AG04450 (cell line): ENCODE measurements around the gene TMEM141. TPM values are rescaled to one million over a fixed set of nuclear protein-coding genes. Genes with fewer than 3 reads are reported as not detected.
"Not testable (repeated sequence)": the region's sequence is repeated elsewhere in the genome, so short reads cannot be mapped to it uniquely, and the experiment has no call there.

Experiments used
- CTCF ChIA-PET: fragments of 300-600, 350-600 bp; formaldehyde crosslinking; extraction: SDS; loops from one replicate; lab custom pipeline; 2022; ENCODE audit warnings: antibody characterized with exemption, inconsistent platforms; lab: Charles Lee
- POLR2A ChIA-PET: fragments of 350-600 bp; formaldehyde crosslinking; extraction: SDS; loops from one replicate; lab custom pipeline; 2021; ENCODE audit warnings: antibody characterized with exemption, inconsistent platforms; lab: Yijun Ruan, JAX
- DNase-seq: peaks from one replicate; pipeline ENCODE4 v3.0.0-alpha.2; 2011; ENCODE audit warnings: low read depth, low spot score
- H3K27ac ChIP-seq: one replicate; pipeline ENCODE4 v1.5.1; 2012; ENCODE audit warnings: low read depth, low read length, control low read depth
- H3K27me3 ChIP-seq: one replicate; pipeline ENCODE4 v1.6.0; 2012; ENCODE audit warnings: low read length; ENCODE audit not compliant: control insufficient read depth, insufficient read depth
- H3K4me3 ChIP-seq: 2 replicates; pipeline ENCODE4 v1.5.1; 2011; ENCODE audit warnings: mild to moderate bottlenecking, low read depth, low read length, control low read depth
- H3K9me3 ChIP-seq: 2 replicates; pipeline ENCODE4 v1.5.1; 2012; ENCODE audit warnings: low read length; ENCODE audit not compliant: control insufficient read depth, insufficient read depth
- CTCF ChIP-seq: IDR thresholded peaks from 2 replicates; pipeline ENCODE4 v1.5.1; 2011; ENCODE audit warnings: low read depth, low read length, control low read depth, inconsistent platforms
- polyA plus RNA-seq: library from polyadenylated mRNA; depleted of rRNA; stranded (reverse); fragments of >200 nt; gene quantifications from 2 replicates; pipeline ENCODE4 v1.2.3, GENCODE V29; 2011

The TMEM141 gene
- polyA plus RNA-seq, 1 experiment = 34.9 TPM

DNA sequence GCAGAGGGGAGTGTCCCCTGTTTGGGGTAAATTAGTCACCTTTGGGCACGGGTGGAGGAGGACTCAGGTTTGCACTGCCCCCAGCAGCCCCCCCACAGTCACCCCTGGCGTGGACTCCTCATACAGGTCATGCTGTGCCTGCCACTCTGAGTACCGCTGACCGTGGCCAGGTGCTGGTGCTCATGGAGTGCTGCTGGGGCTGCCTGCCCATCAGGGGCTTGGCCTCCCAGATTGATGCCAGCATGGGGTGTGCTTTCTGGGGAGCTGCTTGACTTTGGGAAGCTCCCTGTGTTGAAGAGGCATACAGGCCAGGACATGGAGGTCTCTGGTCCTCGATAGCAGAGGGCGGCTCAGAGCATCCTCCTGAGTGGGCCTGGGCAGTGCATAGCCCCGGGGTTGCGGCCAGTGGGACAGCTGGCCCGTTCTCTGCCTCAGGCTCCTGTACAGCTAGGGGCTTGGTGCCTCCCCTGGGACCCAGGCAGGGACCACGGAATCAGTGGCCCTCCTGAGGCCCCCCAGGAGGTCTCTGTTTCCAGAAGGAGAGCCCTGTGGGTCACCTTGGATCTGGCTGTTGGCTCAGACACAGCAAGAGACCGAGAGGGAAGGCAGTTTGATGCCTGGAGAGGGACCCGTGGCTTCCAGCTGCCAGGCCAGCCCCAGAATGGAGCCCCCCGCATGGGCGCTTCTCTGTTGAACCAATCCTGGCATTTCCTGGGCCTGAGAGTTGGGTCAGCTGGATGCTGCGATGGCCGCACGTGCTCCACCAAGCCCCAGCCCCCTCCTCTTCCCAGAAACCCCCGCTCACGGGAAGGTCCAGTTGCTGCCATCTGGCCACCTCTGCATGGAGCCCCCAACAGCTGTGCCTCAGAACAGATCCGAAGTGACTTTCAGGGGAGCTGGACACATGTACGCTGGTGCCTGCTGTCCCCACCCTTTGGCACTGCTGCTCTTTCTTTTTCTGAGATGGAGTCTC is 45.1 kb downstream of the TMEM141 start:
- H3K9me3 ChIP-seq = no peaks in the 10 kb centered on the region
- no peak overlapping the region for H3K4me3 ChIP-seq
- ChIA-PET POLR2A (no interaction called here), CTCF (no interaction called here)
- H3K27me3 ChIP-seq = no peaks in the 10 kb centered on the region
- TF ChIP-seq CTCF = no peak
- no peak for DNase-seq
- no peak overlapping the region for H3K27ac ChIP-seq

GRCh38 chr9:136837146-136837855 is 46.2 kb downstream of the TMEM141 start:
- H3K27ac ChIP-seq = no peak overlapping the region
- no peak overlapping the region for H3K4me3 ChIP-seq
- ChIA-PET CTCF (no interaction called here), POLR2A (no interaction called here)
- H3K27me3 ChIP-seq = no peaks in the 10 kb centered on the region
- no peak for DNase-seq
- TF ChIP-seq CTCF = no peak
- H3K9me3 ChIP-seq = no peaks in the 10 kb centered on the region; the same call in 1 of the 2 replicates

- CTCF ChIA-PET, H3K4me3 ChIP-seq, H3K27ac ChIP-seq, DNase-seq, POLR2A ChIA-PET, H3K9me3 ChIP-seq, H3K27me3 ChIP-seq: not testable (repeated sequence)
Observed at GRCh38 chr9:136837856-136838277, 46.7 kb downstream of the TMEM141 start.

GRCh38 chr9:136838314-136839228 is 47.4 kb downstream of the TMEM141 start:
- DNase-seq = no peak
- Histone ChIP-seq H3K27me3 (no peaks in the 10 kb centered on the region), H3K27ac (no peak overlapping the region), H3K4me3 (no peak overlapping the region), H3K9me3 (no peaks in the 10 kb centered on the region; the same call in 1 of the 2 replicates)
- ChIA-PET CTCF (no interaction called here), POLR2A (no interaction called here)
- no peak for TF ChIP-seq CTCF
